ENCODE measurements around the gene SLMAP.

The SLMAP gene

GRCh38 chr3:57890874-57891273, 134.8 kb downstream of the SLMAP start:
- DNase-seq (ENCODE audit: low read depth), result no peak

- DNase-seq (ENCODE audit: low read depth), result peak; percentile 10
Measured at GRCh38 chr3:57892423-57892822, 136.3 kb downstream of the SLMAP start.

DNA sequence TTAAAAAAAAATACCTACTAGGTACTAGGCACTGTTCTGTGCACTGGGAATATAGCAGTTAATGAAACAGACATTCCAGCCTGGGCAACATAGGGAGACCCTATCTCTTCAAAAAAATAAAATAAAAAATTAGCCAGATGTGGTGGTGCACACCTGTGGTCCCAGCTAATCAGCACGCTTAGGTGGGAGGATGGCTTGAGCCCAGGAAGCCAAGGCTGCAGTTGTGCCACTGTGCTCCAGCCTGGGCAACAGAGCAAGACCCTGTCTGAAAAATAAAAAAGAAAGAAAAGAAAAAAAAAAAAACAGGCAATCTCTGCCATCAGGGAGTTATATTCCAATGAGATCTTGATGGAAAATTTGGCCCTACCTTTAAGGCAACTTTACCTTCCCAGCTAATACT, 137.0 kb downstream of the SLMAP start:
- DNase-seq (ENCODE audit: low read depth), result no peak

DNA sequence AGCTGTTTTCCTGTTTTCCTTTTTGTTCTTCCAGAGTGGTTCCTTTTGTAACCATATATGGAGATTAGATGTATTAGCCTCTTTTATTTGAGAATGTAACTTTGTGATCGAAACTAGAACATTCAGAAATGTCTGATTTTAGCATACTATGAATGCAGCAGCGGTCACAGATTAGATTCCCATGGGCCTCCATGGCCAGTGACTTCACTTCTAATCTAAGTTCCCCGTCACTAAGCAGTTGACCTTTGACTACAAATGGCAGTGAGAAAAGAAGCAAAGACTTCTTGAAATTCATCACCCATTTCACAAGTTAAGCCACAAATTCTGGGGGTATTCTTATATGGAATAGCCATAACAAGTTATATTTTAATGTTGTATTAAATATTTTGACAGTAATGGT, 137.6 kb downstream of the SLMAP start:
- no peak for DNase-seq (ENCODE audit: low read depth)

- no peak for DNase-seq (ENCODE audit: low read depth)
Measured at GRCh38 chr3:57896031-57896430, 139.9 kb downstream of the SLMAP start.

DNA sequence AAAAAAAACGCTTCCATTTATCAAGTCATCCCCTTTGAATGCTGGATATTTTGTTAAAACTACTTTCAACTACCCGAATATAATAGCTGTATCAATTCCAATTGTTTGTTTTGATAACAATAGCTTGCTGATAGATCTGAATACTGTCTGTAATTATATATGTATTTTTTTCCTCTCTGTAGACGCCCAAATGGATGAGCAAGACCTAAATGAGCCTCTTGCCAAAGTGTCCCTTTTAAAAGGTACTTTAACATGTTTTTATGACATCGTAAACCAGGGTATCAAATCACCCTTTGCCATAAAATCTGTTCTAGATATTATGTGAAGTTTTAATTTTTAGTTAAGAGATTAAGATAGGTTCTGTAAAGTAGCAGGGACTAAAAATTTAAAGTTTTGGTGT, 140.6 kb downstream of the SLMAP start:
- DNase-seq (ENCODE audit: low read depth), result no peak

DNA sequence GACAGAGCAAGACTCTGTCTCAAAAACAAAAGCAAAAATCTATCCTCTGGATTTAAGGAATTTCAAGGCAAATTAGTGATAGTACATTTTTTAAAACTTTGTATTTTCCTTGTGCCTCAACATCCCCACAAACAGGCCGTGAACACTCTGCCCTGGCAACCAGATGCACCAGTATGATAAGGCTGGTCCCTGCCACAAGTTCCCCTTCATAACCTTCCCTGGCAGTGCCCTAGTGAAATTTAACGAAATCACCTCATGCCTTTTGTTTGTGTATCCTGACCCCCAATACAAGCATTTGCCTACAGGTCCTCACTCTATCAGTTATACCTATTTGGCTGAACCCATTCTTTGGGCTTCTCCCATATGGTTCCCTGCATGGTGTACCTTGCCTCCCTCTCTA, 144.7 kb downstream of the SLMAP start:
- no peak for DNase-seq (ENCODE audit: low read depth)

- DNase-seq (ENCODE audit: low read depth), result no peak
Measured at GRCh38 chr3:57903124-57903890, 147.2 kb downstream of the SLMAP start.

DNA sequence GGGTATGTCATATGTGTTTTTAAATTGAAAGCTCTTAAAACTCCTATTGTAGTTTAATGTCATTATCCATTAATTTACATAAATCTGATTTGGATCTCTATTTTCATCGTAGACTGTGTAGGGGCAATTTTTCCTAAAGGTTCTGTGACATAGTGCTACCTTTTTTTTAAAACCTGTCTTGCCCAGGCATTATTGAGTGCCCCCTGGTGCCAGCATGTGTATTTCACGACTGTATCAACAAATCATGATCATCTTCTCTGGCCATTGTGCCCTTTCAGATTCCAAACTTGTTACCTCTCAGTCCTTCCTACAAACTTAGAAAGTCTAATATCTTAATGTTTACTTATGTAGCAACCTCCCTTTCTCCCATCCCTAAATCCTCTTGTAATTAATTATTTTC, 154.9 kb downstream of the SLMAP start:
- DNase-seq (ENCODE audit: low read depth), result no peak

DNA sequence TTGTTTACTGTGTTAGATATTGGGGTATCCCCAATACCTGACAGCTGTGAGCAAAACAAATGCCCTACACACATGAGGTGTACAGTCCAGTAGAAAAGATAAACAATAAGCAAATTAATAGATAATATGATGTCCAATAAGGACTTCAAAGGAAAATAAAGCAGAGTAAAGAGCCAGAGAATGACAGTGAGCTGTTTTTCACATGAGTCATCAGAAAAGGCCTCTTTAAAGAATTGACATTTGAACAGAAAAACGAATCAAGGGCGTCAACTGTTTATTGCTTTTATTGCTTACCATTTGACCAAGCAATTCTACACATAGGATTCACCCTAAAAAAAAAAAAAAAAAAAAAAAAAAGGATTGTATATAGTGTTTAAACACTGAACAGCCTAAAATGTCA, 155.5 kb downstream of the SLMAP start:
- DNase-seq (ENCODE audit: low read depth), result no peak

- DNase-seq (ENCODE audit: low read depth), result no peak
Measured at GRCh38 chr3:57917601-57918000, 161.5 kb downstream of the SLMAP start.

GRCh38 chr3:57918123-57918837, 162.2 kb downstream of the SLMAP start:
- peak; percentile 77 for DNase-seq (ENCODE audit: low read depth)

DNA sequence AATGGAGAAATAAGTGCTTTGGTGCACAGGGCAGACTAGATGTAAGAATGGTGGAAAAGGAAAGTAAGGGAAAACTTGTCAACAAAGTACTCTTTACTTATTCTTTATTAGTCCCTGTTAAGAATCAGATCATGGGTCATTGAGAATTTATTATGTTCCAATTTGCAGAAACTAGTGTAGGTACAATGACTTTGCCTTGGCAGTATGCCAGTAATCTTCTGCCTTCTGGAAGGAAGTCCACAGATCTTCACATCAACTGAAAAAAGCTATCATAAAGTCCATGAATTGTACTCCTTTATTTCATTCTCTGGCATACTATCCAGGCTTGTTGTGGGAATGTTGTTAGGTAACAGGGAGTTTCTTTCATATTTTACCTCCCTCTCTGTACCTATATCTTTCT, 163.9 kb downstream of the SLMAP start:
- no peak for DNase-seq (ENCODE audit: low read depth)

DNA sequence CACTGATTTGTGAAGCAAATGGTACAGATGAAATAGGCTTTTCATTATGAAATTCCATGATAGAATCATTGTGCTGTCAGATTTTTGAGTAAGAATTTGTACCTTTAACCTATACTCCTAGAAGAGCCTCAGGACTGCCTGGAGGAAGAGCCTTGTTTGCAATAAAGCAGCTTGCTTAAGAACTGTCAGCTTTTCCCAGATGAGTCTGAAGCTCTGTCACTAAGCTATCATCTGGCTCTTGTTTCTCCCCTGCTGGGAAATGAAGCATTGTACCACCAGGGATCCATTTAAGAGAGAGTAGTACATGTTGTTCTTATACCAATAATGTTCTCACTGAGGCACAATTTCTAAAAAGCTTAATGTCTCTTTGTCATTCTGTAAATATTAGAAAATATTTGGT, 167.0 kb downstream of the SLMAP start:
- DNase-seq (ENCODE audit: low read depth), result no peak

DNA sequence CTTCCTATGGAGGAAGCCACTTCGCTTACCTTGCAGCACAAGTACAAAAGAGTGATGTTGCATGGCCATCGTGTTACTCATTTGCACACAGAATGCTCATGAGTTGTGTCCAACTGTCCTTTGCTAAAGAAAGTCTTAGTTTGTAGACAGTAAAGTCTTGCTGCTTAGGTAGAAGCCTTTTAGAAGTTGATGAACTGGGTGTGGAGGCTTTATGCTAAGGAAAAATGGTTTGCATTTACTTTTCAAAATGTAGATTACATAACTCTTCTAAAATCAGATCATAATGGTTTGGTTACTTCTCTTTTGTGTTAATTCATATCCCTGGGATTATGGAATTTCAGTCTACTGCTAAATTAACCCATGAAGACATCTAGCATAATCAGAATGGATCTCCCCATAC, 167.6 kb downstream of the SLMAP start:
- no peak for DNase-seq (ENCODE audit: low read depth)

- DNase-seq (ENCODE audit: low read depth), result no peak
Measured at GRCh38 chr3:57927166-57927565, 171.1 kb downstream of the SLMAP start.

DNA sequence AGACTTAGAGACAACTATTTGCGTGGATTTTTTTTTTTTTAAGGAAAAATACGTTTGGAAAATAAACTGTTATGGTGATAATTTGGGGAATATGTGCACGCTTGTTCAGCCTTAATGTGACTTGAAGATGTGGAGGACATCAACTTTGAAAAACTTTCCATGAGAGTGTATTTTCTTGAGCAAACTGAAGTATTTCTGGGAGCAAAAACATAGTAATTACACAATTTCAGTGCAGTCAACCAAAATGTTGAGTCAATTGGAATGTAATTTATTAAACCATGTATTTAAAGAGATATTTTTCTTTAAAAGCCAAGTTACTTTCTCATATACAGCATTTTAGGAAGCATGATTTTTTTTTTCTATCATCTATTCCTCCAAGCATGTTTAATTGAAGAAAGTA, 171.8 kb downstream of the SLMAP start:
- peak; percentile 51 for DNase-seq (ENCODE audit: low read depth)

DNA sequence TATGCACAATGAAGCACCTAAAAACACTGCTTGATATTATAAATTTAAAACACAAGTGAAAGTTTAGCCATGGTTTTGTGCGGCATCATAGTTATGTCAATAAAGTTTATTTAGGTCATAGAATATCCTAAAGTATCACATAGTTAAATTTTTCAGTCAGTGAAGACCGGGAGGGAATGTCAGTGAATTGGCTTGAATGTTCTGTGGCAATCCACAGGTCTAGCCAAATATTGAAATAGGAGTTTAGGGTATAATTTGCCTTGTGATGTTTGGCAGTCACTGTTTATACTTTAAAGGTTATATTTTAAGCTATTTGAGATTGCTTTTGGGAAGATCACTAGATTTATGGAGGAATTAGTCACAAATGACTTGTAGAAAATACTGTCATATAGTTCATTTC, 172.4 kb downstream of the SLMAP start:
- DNase-seq (ENCODE audit: low read depth), result no peak

DNA sequence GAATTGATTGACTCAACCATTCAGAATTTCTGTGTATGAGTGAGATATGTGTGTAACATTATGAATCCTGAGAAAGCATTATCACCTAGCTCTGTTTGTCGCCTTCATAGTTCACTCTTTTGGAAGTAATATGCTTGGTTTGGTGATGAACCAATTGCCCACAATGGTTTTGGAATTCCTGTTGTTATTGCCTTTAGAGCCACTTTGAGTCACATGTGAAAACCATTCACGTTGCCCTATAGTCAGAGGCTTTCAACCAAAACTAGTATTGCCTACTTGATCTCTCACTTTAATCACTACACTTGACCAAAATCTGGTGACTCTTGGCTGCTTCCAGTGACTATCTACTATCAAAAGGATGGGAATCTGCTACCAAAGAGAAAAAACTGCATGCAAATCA, 173.9 kb downstream of the SLMAP start:
- DNase-seq (ENCODE audit: low read depth), result no peak

- DNase-seq (ENCODE audit: low read depth), result no peak
Measured at GRCh38 chr3:57933602-57934001, 177.5 kb downstream of the SLMAP start.

GRCh38 chr3:57934373-57934772, 178.3 kb downstream of the SLMAP start:
- DNase-seq (ENCODE audit: low read depth), result no peak

GRCh38 chr3:57935539-57935938, 179.4 kb downstream of the SLMAP start:
- DNase-seq (ENCODE audit: low read depth), result no peak

- DNase-seq (ENCODE audit: low read depth), result no peak
Measured at GRCh38 chr3:57937092-57937491, 181.0 kb downstream of the SLMAP start.

DNA sequence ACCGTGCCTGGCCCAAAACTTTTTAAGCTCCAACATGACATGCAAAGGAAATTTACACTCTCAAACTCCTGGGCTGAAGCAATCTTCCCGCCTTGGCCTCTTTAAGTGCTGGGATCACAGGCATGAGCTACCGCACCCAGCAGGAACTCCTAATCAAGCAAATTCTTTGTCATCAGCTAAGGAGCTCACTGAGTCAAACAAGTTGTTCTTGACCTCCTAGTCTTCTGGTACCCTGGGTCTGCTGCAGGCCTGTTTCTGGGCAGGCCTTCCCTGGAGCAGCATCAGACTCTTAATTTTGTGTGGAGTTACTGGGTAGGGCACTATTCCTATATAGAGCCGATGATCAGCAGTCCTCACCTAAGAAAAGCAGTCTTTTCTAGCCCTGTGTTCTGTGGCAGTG, 183.7 kb downstream of the SLMAP start:
- no peak for DNase-seq (ENCODE audit: low read depth)
